Parietal lobe (tissue), 1 donor: ENCODE data around the gene NDUFS4. TPM values are rescaled to one million over a fixed set of nuclear protein-coding genes. Genes with fewer than 3 reads are reported as not detected.

Experiments
- total RNA-seq: library from RNA; depleted of rRNA; stranded (reverse); fragments of >200 nt; gene quantifications from one replicate; pipeline ENCODE4 v1.2.3, GENCODE V29; 2014

NDUFS4 gene
- 60.7 TPM for total RNA-seq

GRCh38 chr5:53560506-53561191 lies at the start of gene NDUFS4:
TSS of gene NDUFS4 (plus strand) at chr5:53560639. CDS start at chr5:53560663, 24 bp downstream.

Other genes with a start within 250 kb of the NDUFS4 start
- 2.2 TPM for gene FST, start 80.0 kb upstream of the NDUFS4 start, total RNA-seq